Liver (tissue), 3 donors: ENCODE results near the gene USP49.

ENCODE experiments used
- CTCF ChIP-seq: fragments of 150-350 bp; IDR thresholded peaks from 2 replicates; pipeline ENCODE4 v1.5.1; 2017; ENCODE audit warnings: improper control_type of control experiment, low read depth, low read length; ENCODE audit not compliant: missing input control
- FOXA1 ChIP-seq: IDR thresholded peaks from 2 replicates; pipeline ENCODE4 v1.6.1; 2016; ENCODE audit warnings: antibody characterized with exemption
- GABPA ChIP-seq, 2 donors: IDR thresholded peaks in 1 of 2; conservative IDR thresholded peaks in 1 of 2; 2 replicates each; pipeline ENCODE4 v1.6.1; 2016; ENCODE audit warnings: antibody characterized with exemption in 2 of 2, mild to moderate bottlenecking in 1 of 2, moderate library complexity in 1 of 2
- RAD21 ChIP-seq, 2 donors: IDR thresholded peaks; 2 replicates each; pipeline ENCODE4 v1.6.1; 2016; ENCODE audit warnings: antibody characterized with exemption in 2 of 2, mild to moderate bottlenecking in 2 of 2
- TAF1 ChIP-seq: conservative IDR thresholded peaks from 2 replicates; pipeline ENCODE4 v1.6.1; 2016; ENCODE audit warnings: antibody characterized with exemption, mild to moderate bottlenecking
- YY1 ChIP-seq: IDR thresholded peaks from 2 replicates; pipeline ENCODE4 v1.6.1; 2016; ENCODE audit warnings: antibody characterized with exemption, mild to moderate bottlenecking
- TF ChIP-seq, protein P1 (sequence below): IDR thresholded peaks from 2 replicates; pipeline ENCODE4 v1.6.1; 2016; ENCODE audit warnings: antibody characterized with exemption, mild to moderate bottlenecking
- TF ChIP-seq, protein P2 (sequence below): IDR thresholded peaks from 2 replicates; pipeline ENCODE4 v1.6.1; 2016; ENCODE audit warnings: antibody characterized with exemption
- donor health status: healthy.
- donor health status: healthy.

DNA sequence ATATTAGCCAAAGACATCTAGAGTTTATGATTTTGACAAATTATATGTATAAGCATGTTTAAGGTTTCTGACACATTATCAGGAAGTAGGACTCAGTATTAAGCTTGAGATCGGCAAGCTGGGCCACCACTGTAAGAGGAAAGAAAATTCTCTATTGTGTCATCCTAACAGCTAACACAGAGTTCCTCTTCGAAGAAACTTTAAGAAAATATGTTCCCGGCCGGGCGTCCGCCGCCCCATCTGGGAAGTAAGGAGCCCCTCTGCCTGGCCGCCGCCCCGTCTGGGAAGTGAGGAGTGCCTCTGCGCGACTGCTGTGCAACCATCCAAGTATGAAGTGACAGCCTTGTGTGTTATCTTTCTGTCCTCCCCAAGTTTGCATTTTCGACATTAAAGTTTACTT is 23.0 kb downstream of the USP49 start:
- TF ChIP-seq YY1 (no peak), CTCF (no peak), RAD21 (IDR thresholded peaks at IDR 0.05) (no peak), FOXA1 (no peak), GABPA (IDR thresholded peaks at IDR 0.05 in 1 of 2, conservative IDR thresholded peaks at IDR 0.05 in 1 of 2) (no peak), TAF1 (no peak)
- TF ChIP-seq, protein P1, sequence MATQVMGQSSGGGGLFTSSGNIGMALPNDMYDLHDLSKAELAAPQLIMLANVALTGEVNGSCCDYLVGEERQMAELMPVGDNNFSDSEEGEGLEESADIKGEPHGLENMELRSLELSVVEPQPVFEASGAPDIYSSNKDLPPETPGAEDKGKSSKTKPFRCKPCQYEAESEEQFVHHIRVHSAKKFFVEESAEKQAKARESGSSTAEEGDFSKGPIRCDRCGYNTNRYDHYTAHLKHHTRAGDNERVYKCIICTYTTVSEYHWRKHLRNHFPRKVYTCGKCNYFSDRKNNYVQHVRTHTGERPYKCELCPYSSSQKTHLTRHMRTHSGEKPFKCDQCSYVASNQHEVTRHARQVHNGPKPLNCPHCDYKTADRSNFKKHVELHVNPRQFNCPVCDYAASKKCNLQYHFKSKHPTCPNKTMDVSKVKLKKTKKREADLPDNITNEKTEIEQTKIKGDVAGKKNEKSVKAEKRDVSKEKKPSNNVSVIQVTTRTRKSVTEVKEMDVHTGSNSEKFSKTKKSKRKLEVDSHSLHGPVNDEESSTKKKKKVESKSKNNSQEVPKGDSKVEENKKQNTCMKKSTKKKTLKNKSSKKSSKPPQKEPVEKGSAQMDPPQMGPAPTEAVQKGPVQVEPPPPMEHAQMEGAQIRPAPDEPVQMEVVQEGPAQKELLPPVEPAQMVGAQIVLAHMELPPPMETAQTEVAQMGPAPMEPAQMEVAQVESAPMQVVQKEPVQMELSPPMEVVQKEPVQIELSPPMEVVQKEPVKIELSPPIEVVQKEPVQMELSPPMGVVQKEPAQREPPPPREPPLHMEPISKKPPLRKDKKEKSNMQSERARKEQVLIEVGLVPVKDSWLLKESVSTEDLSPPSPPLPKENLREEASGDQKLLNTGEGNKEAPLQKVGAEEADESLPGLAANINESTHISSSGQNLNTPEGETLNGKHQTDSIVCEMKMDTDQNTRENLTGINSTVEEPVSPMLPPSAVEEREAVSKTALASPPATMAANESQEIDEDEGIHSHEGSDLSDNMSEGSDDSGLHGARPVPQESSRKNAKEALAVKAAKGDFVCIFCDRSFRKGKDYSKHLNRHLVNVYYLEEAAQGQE: no peak
- TF ChIP-seq, protein P2, sequence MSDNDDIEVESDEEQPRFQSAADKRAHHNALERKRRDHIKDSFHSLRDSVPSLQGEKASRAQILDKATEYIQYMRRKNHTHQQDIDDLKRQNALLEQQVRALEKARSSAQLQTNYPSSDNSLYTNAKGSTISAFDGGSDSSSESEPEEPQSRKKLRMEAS: no peak
